SK-N-SH (cell line): Measurements from ENCODE around the gene NTRK2. TPM values are rescaled to one million over a fixed set of nuclear protein-coding genes. Genes with fewer than 3 reads are reported as not detected.

Experiments
- CTCF ChIA-PET: fragments of 300-600, 350-600 bp; formaldehyde crosslinking; extraction: SDS; loops from one replicate; lab custom pipeline; 2021; lab: Yijun Ruan, JAX
- POLR2A ChIA-PET: fragments of 350-600 bp; sonication (Branson Sonifier 250); formaldehyde crosslinking; extraction: SDS; loops from one replicate; lab custom pipeline; 2020; ENCODE audit warnings: antibody characterized with exemption, inconsistent platforms; lab: Yijun Ruan, JAX
- DNase-seq: peaks from one replicate; pipeline ENCODE4 v3.0.0; 2012
- H2AFZ ChIP-seq: fragments of 200-600 bp; sonication (generic); 2 replicates; pipeline ENCODE4 v1.8.1; 2016; ENCODE audit warnings: antibody characterized with exemption, mild to moderate bottlenecking, low read depth
- H3F3A ChIP-seq: fragments of 200-600 bp; sonication (generic); replicated peaks from 2 replicates; pipeline ENCODE3; 2016; ENCODE audit warnings: antibody characterized with exemption, mild to moderate bottlenecking; ENCODE audit not compliant: insufficient read depth
- H3K27ac ChIP-seq, 2 experiments: fragments of 200-500 bp in 1 of 2; fragments of 200-600 bp in 1 of 2; sonication (Bioruptor generic) in 1 of 2; sonication (generic), shearing (Covaris generic) in 1 of 2; 2 replicates each; pipeline versions ENCODE4 v1.5.1 to v1.6.1; 2014 to 2016; ENCODE audit warnings: low read depth in 2 of 2, inconsistent platforms in 1 of 2, low read length in 1 of 2, mild to moderate bottlenecking in 1 of 2, mixed read lengths in 1 of 2
- H3K27me3 ChIP-seq: fragments of 200-600 bp; sonication (generic), shearing (Covaris generic); 2 replicates; pipeline ENCODE4 v1.6.1; 2016; ENCODE audit warnings: mixed run types; ENCODE audit not compliant: insufficient read depth
- H3K36me3 ChIP-seq, 2 experiments: fragments of 200-500 bp in 1 of 2; fragments of 200-600 bp in 1 of 2; sonication (Bioruptor generic) in 1 of 2; sonication (generic) in 1 of 2; replicated peaks in 1 of 2; 2 replicates each; pipeline versions ENCODE3 to v1.5.1; 2014 to 2016; ENCODE audit warnings: low read length in 1 of 2, mild to moderate bottlenecking in 1 of 2; ENCODE audit not compliant: insufficient read depth in 2 of 2, control insufficient read depth in 1 of 2
- H3K4me1 ChIP-seq, 2 experiments: fragments of 200-500 bp in 1 of 2; fragments of 200-600 bp in 1 of 2; sonication (Bioruptor generic) in 1 of 2; sonication (generic), shearing (Covaris generic) in 1 of 2; 2 replicates each; pipeline versions ENCODE4 v1.5.1 to v1.6.1; 2014 to 2016; ENCODE audit warnings: low read depth in 1 of 2, low read length in 1 of 2, mixed run types in 1 of 2; ENCODE audit not compliant: insufficient read depth in 2 of 2, control insufficient read depth in 1 of 2
- H3K4me2 ChIP-seq: fragments of 200-600 bp; sonication (generic), shearing (Covaris generic); 2 replicates; pipeline ENCODE4 v1.6.1; 2017; ENCODE audit warnings: mixed run types
- H3K4me3 ChIP-seq, 2 experiments: fragments of 200-500 bp in 1 of 2; fragments of 200-600 bp in 1 of 2; sonication (Bioruptor generic) in 1 of 2; sonication (generic), shearing (Covaris generic) in 1 of 2; 2 replicates each; pipeline versions ENCODE4 v1.5.1 to v1.8.1; 2014 to 2016; ENCODE audit warnings: low read depth in 2 of 2, inconsistent platforms in 1 of 2, low read length in 1 of 2, mild to moderate bottlenecking in 1 of 2, mixed read lengths in 1 of 2, moderate library complexity in 1 of 2
- H3K79me2 ChIP-seq: fragments of 200-600 bp; sonication (generic); 2 replicates; pipeline ENCODE4 v1.8.1; 2017; ENCODE audit warnings: mild to moderate bottlenecking; ENCODE audit not compliant: insufficient read depth
- H3K9ac ChIP-seq: fragments of 200-600 bp; sonication (generic); 2 replicates; pipeline ENCODE4 v1.6.1; 2017; ENCODE audit warnings: mixed run types
- H3K9me2 ChIP-seq: fragments of 200-600 bp; sonication (generic); 2 replicates; pipeline ENCODE4 v1.6.1; 2017; ENCODE audit warnings: mixed run types
- H3K9me3 ChIP-seq: fragments of 200-600 bp; sonication (generic); 2 replicates; pipeline ENCODE4 v1.6.1; 2017; ENCODE audit warnings: mixed run types, mild to moderate bottlenecking, moderate library complexity
- H4K20me1 ChIP-seq: fragments of 200-600 bp; sonication (generic); 2 replicates; pipeline ENCODE4 v1.6.1; 2017; ENCODE audit warnings: mild to moderate bottlenecking, mixed run types; ENCODE audit not compliant: insufficient read depth
- CTCF ChIP-seq: fragments of 200-600 bp; sonication (generic); IDR thresholded peaks from 2 replicates; pipeline ENCODE4 v1.6.1; 2017; ENCODE audit warnings: antibody characterized with exemption, mild to moderate bottlenecking, moderate library complexity
- EP300 ChIP-seq, 2 experiments: IDR thresholded peaks; 2 replicates each; pipeline versions ENCODE4 v1.4.0 to v1.6.1; 2012; ENCODE audit warnings: borderline replicate concordance in 1 of 2, low read depth in 1 of 2, low read length in 1 of 2
- FOXJ3 ChIP-seq: sonication (generic); formaldehyde crosslinking; IDR thresholded peaks from 2 replicates; pipeline ENCODE4 v1.5.1; 2020; ENCODE audit warnings: mild to moderate bottlenecking, missing genetic modification reagents
- FOXM1 ChIP-seq: IDR thresholded peaks from 2 replicates; pipeline ENCODE4 v1.4.0; 2012; ENCODE audit warnings: low read depth, mild to moderate bottlenecking
- IRF3 ChIP-seq: fragments of 150-350 bp; IDR thresholded peaks from 2 replicates; pipeline ENCODE4 v1.6.1; 2016; ENCODE audit warnings: mild to moderate bottlenecking, low read depth, low read length
- JUND ChIP-seq: IDR thresholded peaks from 2 replicates; pipeline ENCODE4 v1.4.0; 2012
- MXI1 ChIP-seq: IDR thresholded peaks from 2 replicates; pipeline ENCODE4 v1.6.1; 2012; ENCODE audit warnings: mild to moderate bottlenecking, low read depth, low read length, improper control_type of control experiment
- NFIC ChIP-seq: IDR thresholded peaks from 2 replicates; pipeline ENCODE4 v1.4.0; 2012; ENCODE audit warnings: borderline replicate concordance
- POLR2AphosphoS5 ChIP-seq: IDR thresholded peaks from 2 replicates; pipeline ENCODE4 v1.6.1; 2012; ENCODE audit warnings: low read depth, low read length
- RAD21 ChIP-seq: IDR thresholded peaks from 2 replicates; pipeline ENCODE4 v1.6.1; 2012; ENCODE audit warnings: mild to moderate bottlenecking, low read length
- RCOR1 ChIP-seq: fragments of 150-350 bp; IDR thresholded peaks from 2 replicates; pipeline ENCODE4 v1.6.1; 2017; ENCODE audit warnings: antibody characterized with exemption, low read length
- REST ChIP-seq: IDR thresholded peaks from 2 replicates; pipeline ENCODE4 v1.6.1; 2012; ENCODE audit warnings: mild to moderate bottlenecking, low read depth, low read length, moderate library complexity
- RXRA ChIP-seq: IDR thresholded peaks from 2 replicates; pipeline ENCODE4 v1.4.0; 2012; ENCODE audit warnings: low read depth, mild to moderate bottlenecking, borderline replicate concordance
- SIN3A ChIP-seq: IDR thresholded peaks from 2 replicates; pipeline ENCODE4 v1.6.1; 2012; ENCODE audit warnings: low read depth, mild to moderate bottlenecking, low read length, moderate library complexity, borderline replicate concordance
- SMC3 ChIP-seq: IDR thresholded peaks from 2 replicates; pipeline ENCODE4 v1.6.1; 2012; ENCODE audit warnings: low read depth, low read length, improper control_type of control experiment
- TEAD4 ChIP-seq: IDR thresholded peaks from 2 replicates; pipeline ENCODE4 v1.4.0; 2012; ENCODE audit warnings: mild to moderate bottlenecking, borderline replicate concordance; ENCODE audit not compliant: insufficient read depth
- YY1 ChIP-seq: IDR thresholded peaks from 2 replicates; pipeline ENCODE4 v1.4.0; 2012; ENCODE audit warnings: low read depth, mild to moderate bottlenecking
- WGBS: methylation state at CpG from one replicate; pipeline ENCODE4 v1.1.6; 2017; ENCODE audit warnings: low lambda C conversion rate; 5-methylcytosine and 5-hydroxymethylcytosine counted together
- polyA plus RNA-seq, 3 experiments: library from polyadenylated mRNA; depleted of rRNA; stranded (reverse); fragments of >200 nt; gene quantifications; 2 replicates each; pipeline ENCODE4 v1.2.3, GENCODE V29; 2012

NTRK2 gene
- polyA plus RNA-seq, 1 of the 3 experiments (the other 2 are of a cell fraction): 0.05 TPM

GRCh38 chr9:84845956-84846900, 176.7 kb downstream of the NTRK2 start:
- no peaks in the 10 kb centered on the region for H3K9me2 ChIP-seq
- no peak overlapping the region for H3K27ac ChIP-seq
- H3K36me3 ChIP-seq: no peaks in the 10 kb centered on the region
- 71% methylated on average over 7 of the region's 7 CpGs for WGBS
- H3K9ac ChIP-seq: no peak overlapping the region
- H3K4me1 ChIP-seq: no peaks in the 10 kb centered on the region
- no peaks in the 10 kb centered on the region for H3K79me2 ChIP-seq
- CTCF ChIA-PET: no interaction called here
- no peak for TF ChIP-seq JUND
- no peak for TF ChIP-seq IRF3
- TF ChIP-seq MXI1: no peak
- TF ChIP-seq RXRA: no peak
- no peak for TF ChIP-seq EP300 (IDR thresholded peaks at IDR 0.05; ENCODE audit: borderline replicate concordance in 1 of 2, low read depth in 1 of 2, low read length in 1 of 2)
- no peak for TF ChIP-seq SIN3A
- no peak for TF ChIP-seq NFIC
- no peak for TF ChIP-seq FOXJ3
- no peak for TF ChIP-seq SMC3
- TF ChIP-seq POLR2AphosphoS5: no peak
- no peak for TF ChIP-seq CTCF
- no peak for TF ChIP-seq REST
- no peak for TF ChIP-seq FOXM1
- TF ChIP-seq YY1: no peak
- no peak for TF ChIP-seq RAD21
- TF ChIP-seq TEAD4: no peak
- TF ChIP-seq RCOR1: no peak
- no peaks in the 10 kb centered on the region for H3F3A ChIP-seq
- no peaks in the 10 kb centered on the region for H4K20me1 ChIP-seq
- H3K4me2 ChIP-seq: no peak overlapping the region
- no peaks in the 10 kb centered on the region for H3K9me3 ChIP-seq
- no peak overlapping the region for H2AFZ ChIP-seq
- H3K4me3 ChIP-seq: no peak overlapping the region
- H3K27me3 ChIP-seq: 0 out of 2 replicates have a peak, but pooled peaks cover 7% of the 10 kb centered on the region
- DNase-seq: no peak
- POLR2A ChIA-PET: interaction anchor here (0.6 kb wide), 1 partner anchor 11 kb away, joined by 3 read pairs; no protein-coding TSS in a partner anchor
